HepG2 (cell line): ENCODE measurements around the gene GLYR1. TPM values are rescaled to one million over a fixed set of nuclear protein-coding genes. Genes with fewer than 3 reads are reported as not detected.

Experiments
- CBX1 ChIP-seq: IDR thresholded peaks from one replicate; pipeline ENCODE4 v1.6.1; 2016; ENCODE audit warnings: antibody characterized with exemption, low read depth
- HOXD1 ChIP-seq: sonication (generic); formaldehyde crosslinking; IDR thresholded peaks from 2 replicates; pipeline ENCODE4 v1.5.0; 2020; ENCODE audit warnings: missing genetic modification reagents
- MED1 ChIP-seq: sonication (generic); formaldehyde crosslinking; IDR thresholded peaks from 2 replicates; pipeline ENCODE4 v1.4.0; 2020; ENCODE audit warnings: missing genetic modification reagents
- MIER2 ChIP-seq: IDR thresholded peaks from 2 replicates; pipeline ENCODE4 v1.6.1; 2016; ENCODE audit warnings: missing biosample characterization, missing genetic modification reagents
- SSRP1 ChIP-seq: IDR thresholded peaks from 2 replicates; pipeline ENCODE4 v1.6.1; 2016; ENCODE audit warnings: control low read depth
- ZFP1 ChIP-seq: IDR thresholded peaks from 2 replicates; pipeline ENCODE4 v1.6.1; 2016
- ZNF781 ChIP-seq: sonication (generic); formaldehyde crosslinking; IDR thresholded peaks from 2 replicates; pipeline ENCODE4 v1.5.1; 2020; ENCODE audit warnings: borderline replicate concordance, mild to moderate bottlenecking, missing genetic modification reagents; ENCODE audit errors: not compliant biosample characterization
- polyA plus RNA-seq, 8 experiments: library from polyadenylated mRNA; depleted of rRNA in 3 of 8; stranded (reverse) in 7 of 8; unstranded in 1 of 8; fragments of >200 nt; fragmentation: Illumina TruSeq in 4 of 8; extraction: Trizol in 4 of 8; gene quantifications; 2 replicates each; pipeline versions ENCODE4 v1.2.1 to v1.2.3, GENCODE V29; 2011 to 2016; ENCODE audit warnings: low read depth in 4 of 8, missing spikeins in 1 of 8, mixed read lengths in 1 of 8; ENCODE audit not compliant: insufficient read depth in 1 of 8
- total RNA-seq, 5 experiments: library from RNA; depleted of rRNA; stranded (reverse); fragments of >200 nt; fragmentation: Illumina TruSeq; extraction: Trizol; gene quantifications; 2 replicates each; pipeline ENCODE4 v1.2.3, GENCODE V29; 2016; ENCODE audit warnings: low read depth in 1 of 5
- TF ChIP-seq, protein P1 (sequence below): sonication (generic); formaldehyde crosslinking; IDR thresholded peaks from 2 replicates; pipeline ENCODE4 v1.4.0; 2020; ENCODE audit warnings: mild to moderate bottlenecking, missing genetic modification reagents, borderline replicate concordance
- TF ChIP-seq, protein P2 (sequence below): sonication (generic); formaldehyde crosslinking; IDR thresholded peaks from 2 replicates; pipeline ENCODE4 v1.4.0; 2020; ENCODE audit warnings: mild to moderate bottlenecking, missing genetic modification reagents
- TF ChIP-seq, protein P3 (sequence below), 2 experiments: fragments of 450-650 bp in 1 of 2; sonication (generic) in 1 of 2; formaldehyde crosslinking in 1 of 2; IDR thresholded peaks; 2 replicates each; pipeline versions ENCODE4 v1.6.1 to v1.8.0; 2016 to 2022; ENCODE audit warnings: antibody characterized with exemption in 1 of 2, mild to moderate bottlenecking in 1 of 2, missing genetic modification reagents in 1 of 2
- TF ChIP-seq, protein P4 (sequence below): sonication (generic); formaldehyde crosslinking; IDR thresholded peaks from 2 replicates; pipeline ENCODE4 v1.5.1; 2020; ENCODE audit warnings: missing genetic modification reagents, mild to moderate bottlenecking, borderline replicate concordance

GLYR1 gene
- total and polyA plus RNA-seq, 2 of the 13 experiments (the other 11 are each of a cell fraction or from before 2014, with no cell fraction given) = 28.3 to 48.7 TPM

DNA sequence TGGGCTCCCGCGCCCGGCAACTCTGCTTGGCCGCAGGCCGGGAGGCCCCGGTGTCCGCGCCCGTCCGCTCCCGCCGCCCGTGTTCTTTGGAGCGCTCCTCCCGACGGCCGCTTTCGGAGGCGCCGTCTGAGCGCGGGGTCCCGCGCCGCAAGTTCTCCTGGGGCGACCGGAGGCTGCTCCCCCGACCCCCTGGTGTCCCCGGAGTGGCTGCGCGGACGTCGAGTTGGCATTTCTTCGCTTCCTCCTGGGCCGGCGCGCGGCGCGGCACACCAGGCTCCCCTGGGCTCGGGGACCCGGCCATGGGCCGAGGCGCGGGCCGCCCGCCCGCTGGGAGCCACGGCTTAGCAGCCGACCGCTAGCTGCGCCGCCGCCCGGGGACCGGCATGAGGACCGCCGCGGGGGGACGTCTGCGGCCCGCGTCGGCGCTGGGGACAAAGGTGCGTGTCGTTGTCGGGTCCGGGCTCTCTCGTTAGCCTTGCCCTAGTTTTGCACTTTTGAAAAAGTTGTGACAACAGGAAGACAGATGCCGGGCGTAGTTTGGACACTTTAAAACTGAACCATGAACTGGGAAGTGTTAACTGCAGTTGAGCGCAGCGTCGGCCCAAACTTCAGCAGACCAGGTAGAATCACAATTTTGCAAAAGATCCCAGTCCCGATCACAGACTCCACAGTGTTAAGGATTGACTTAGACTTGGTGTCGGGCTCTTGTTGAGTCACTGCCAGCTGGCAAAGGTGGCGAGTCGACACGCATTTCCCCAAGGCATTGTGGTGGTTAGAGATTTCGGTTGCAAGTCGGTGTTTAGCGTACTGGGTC is 893 bp upstream of the GLYR1 start (continued):
- TF ChIP-seq, protein P1, sequence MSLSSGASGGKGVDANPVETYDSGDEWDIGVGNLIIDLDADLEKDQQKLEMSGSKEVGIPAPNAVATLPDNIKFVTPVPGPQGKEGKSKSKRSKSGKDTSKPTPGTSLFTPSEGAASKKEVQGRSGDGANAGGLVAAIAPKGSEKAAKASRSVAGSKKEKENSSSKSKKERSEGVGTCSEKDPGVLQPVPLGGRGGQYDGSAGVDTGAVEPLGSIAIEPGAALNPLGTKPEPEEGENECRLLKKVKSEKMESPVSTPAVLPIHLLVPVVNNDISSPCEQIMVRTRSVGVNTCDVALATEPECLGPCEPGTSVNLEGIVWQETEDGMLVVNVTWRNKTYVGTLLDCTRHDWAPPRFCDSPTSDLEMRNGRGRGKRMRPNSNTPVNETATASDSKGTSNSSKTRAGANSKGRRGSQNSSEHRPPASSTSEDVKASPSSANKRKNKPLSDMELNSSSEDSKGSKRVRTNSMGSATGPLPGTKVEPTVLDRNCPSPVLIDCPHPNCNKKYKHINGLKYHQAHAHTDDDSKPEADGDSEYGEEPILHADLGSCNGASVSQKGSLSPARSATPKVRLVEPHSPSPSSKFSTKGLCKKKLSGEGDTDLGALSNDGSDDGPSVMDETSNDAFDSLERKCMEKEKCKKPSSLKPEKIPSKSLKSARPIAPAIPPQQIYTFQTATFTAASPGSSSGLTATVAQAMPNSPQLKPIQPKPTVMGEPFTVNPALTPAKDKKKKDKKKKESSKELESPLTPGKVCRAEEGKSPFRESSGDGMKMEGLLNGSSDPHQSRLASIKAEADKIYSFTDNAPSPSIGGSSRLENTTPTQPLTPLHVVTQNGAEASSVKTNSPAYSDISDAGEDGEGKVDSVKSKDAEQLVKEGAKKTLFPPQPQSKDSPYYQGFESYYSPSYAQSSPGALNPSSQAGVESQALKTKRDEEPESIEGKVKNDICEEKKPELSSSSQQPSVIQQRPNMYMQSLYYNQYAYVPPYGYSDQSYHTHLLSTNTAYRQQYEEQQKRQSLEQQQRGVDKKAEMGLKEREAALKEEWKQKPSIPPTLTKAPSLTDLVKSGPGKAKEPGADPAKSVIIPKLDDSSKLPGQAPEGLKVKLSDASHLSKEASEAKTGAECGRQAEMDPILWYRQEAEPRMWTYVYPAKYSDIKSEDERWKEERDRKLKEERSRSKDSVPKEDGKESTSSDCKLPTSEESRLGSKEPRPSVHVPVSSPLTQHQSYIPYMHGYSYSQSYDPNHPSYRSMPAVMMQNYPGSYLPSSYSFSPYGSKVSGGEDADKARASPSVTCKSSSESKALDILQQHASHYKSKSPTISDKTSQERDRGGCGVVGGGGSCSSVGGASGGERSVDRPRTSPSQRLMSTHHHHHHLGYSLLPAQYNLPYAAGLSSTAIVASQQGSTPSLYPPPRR (CRISPR knock-in tag) = no peak
- TF ChIP-seq CBX1 (no peak), SSRP1 (no peak), MED1 (peak; percentile 14; the same call in 1 of the 2 replicates), MIER2 (CRISPR knock-in tag) (no peak), ZNF781 (CRISPR knock-in tag) (no peak), HOXD1 (no peak), ZFP1 (CRISPR knock-in tag) (no peak)
- TF ChIP-seq, protein P2, sequence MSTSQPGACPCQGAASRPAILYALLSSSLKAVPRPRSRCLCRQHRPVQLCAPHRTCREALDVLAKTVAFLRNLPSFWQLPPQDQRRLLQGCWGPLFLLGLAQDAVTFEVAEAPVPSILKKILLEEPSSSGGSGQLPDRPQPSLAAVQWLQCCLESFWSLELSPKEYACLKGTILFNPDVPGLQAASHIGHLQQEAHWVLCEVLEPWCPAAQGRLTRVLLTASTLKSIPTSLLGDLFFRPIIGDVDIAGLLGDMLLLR = no peak
- TF ChIP-seq, protein P3, sequence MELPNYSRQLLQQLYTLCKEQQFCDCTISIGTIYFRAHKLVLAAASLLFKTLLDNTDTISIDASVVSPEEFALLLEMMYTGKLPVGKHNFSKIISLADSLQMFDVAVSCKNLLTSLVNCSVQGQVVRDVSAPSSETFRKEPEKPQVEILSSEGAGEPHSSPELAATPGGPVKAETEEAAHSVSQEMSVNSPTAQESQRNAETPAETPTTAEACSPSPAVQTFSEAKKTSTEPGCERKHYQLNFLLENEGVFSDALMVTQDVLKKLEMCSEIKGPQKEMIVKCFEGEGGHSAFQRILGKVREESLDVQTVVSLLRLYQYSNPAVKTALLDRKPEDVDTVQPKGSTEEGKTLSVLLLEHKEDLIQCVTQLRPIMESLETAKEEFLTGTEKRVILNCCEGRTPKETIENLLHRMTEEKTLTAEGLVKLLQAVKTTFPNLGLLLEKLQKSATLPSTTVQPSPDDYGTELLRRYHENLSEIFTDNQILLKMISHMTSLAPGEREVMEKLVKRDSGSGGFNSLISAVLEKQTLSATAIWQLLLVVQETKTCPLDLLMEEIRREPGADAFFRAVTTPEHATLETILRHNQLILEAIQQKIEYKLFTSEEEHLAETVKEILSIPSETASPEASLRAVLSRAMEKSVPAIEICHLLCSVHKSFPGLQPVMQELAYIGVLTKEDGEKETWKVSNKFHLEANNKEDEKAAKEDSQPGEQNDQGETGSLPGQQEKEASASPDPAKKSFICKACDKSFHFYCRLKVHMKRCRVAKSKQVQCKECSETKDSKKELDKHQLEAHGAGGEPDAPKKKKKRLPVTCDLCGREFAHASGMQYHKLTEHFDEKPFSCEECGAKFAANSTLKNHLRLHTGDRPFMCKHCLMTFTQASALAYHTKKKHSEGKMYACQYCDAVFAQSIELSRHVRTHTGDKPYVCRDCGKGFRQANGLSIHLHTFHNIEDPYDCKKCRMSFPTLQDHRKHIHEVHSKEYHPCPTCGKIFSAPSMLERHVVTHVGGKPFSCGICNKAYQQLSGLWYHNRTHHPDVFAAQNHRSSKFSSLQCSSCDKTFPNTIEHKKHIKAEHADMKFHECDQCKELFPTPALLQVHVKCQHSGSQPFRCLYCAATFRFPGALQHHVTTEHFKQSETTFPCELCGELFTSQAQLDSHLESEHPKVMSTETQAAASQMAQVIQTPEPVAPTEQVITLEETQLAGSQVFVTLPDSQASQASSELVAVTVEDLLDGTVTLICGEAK (IDR thresholded peaks at IDR 0.05) = no peak
- TF ChIP-seq, protein P3 (CRISPR knock-in tag; IDR thresholded peaks at IDR 0.05) = no peak; the same call in 1 of the 2 replicates
- TF ChIP-seq, protein P4, sequence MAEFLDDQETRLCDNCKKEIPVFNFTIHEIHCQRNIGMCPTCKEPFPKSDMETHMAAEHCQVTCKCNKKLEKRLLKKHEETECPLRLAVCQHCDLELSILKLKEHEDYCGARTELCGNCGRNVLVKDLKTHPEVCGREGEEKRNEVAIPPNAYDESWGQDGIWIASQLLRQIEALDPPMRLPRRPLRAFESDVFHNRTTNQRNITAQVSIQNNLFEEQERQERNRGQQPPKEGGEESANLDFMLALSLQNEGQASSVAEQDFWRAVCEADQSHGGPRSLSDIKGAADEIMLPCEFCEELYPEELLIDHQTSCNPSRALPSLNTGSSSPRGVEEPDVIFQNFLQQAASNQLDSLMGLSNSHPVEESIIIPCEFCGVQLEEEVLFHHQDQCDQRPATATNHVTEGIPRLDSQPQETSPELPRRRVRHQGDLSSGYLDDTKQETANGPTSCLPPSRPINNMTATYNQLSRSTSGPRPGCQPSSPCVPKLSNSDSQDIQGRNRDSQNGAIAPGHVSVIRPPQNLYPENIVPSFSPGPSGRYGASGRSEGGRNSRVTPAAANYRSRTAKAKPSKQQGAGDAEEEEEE (CRISPR knock-in tag) = no peak
